C4-2B (cell line): ENCODE data around the gene BSN.

Source experiments
- H3K27ac ChIP-seq: fragments of 450-650 bp; 2 replicates; pipeline ENCODE4 v1.5.1; 2017
- CTCF ChIP-seq: fragments of 450-650 bp; conservative IDR thresholded peaks from 2 replicates; pipeline ENCODE4 v1.5.1; 2017; ENCODE audit warnings: mild to moderate bottlenecking
- ZFX ChIP-seq: fragments of 450-650 bp; IDR thresholded peaks from 2 replicates; pipeline ENCODE4 v1.6.1; 2017

Gene BSN

GRCh38 chr3:49642708-49643145 lies 88.5 kb downstream of the BSN start:
- H3K27ac ChIP-seq = no peak overlapping the region
- TF ChIP-seq CTCF (no peak), ZFX (no peak)

- no peak overlapping the region for H3K27ac ChIP-seq
- TF ChIP-seq CTCF (no peak), ZFX (no peak)
Measured at GRCh38 chr3:49644684-49645083, 90.4 kb downstream of the BSN start.

GRCh38 chr3:49646236-49646635 lies 92.0 kb downstream of the BSN start:
- no peak overlapping the region for H3K27ac ChIP-seq
- TF ChIP-seq ZFX (no peak), CTCF (no peak)

GRCh38 chr3:49647741-49648140 lies 93.5 kb downstream of the BSN start:
- H3K27ac ChIP-seq = no peak overlapping the region
- TF ChIP-seq ZFX = no peak
- TF ChIP-seq CTCF = no peak

- H3K27ac ChIP-seq = no peak overlapping the region
- TF ChIP-seq ZFX (no peak), CTCF (no peak)
Measured at GRCh38 chr3:49648354-49649019, 94.2 kb downstream of the BSN start.

- TF ChIP-seq ZFX (no peak), CTCF (no peak)
- H3K27ac ChIP-seq = no peak overlapping the region
Measured at GRCh38 chr3:49649576-49649975, 95.3 kb downstream of the BSN start.

GRCh38 chr3:49650177-49650576 lies 95.9 kb downstream of the BSN start:
- H3K27ac ChIP-seq = no peak overlapping the region
- no peak for TF ChIP-seq ZFX
- no peak for TF ChIP-seq CTCF
